ENCODE results near the gene EHD4.

Gene EHD4

DNA sequence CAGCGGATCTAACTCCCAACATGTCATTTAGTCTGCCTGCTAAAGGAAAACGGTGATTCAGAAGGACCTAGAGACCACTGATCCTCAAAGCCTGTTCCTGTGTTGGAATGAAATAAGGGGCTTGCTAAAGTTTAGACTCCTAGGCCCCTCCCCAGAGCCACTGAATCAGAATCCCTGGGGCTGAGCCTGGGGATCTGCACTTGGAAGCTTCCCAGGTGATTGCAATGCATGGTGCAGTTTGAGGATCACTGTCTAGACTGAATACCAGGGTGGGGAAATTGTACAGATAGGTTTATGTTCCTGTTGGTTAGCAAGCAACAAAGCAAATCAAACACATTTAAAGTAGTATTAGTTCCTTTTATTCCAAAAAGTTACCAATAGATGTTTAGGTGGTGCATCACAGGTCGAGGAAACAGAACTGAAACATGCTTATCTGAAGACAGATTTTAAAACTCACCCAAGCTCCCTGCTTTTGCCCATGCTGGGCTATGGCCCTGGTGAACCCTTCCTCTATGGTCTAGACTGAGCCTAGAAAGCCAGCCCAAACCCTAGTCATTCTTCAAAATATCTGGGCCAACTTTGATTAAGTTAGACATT, 48.9 kb downstream of the EHD4 start:
- peak overlapping the region; percentile 60 for H3K27ac Mint-ChIP-seq

GRCh38 chr15:41922353-41922752, 50.0 kb downstream of the EHD4 start:
- H3K27ac Mint-ChIP-seq: peak overlapping the region; percentile 60
- no peak for ATAC-seq (ENCODE audit: low read depth)
- H3K4me1 Mint-ChIP-seq: peaks cover 15% of the 10 kb centered on the region
- H3K36me3 Mint-ChIP-seq: peaks cover 5% of the 10 kb centered on the region
- no peak overlapping the region for H3K4me3 Mint-ChIP-seq
- DNase-seq (ENCODE audit: low spot score in 2 of 2): no peak
- no peaks in the 10 kb centered on the region for H3K27me3 Mint-ChIP-seq
- H3K9me3 Mint-ChIP-seq: no peaks in the 10 kb centered on the region

More for the DNA sequence above, 48.9 kb downstream of the EHD4 start:
- Mint-ChIP-seq H3K9me3 (no peaks in the 10 kb centered on the region), H3K4me3 (no peak overlapping the region), H3K36me3 (peaks cover 5% of the 10 kb centered on the region), H3K27me3 (no peaks in the 10 kb centered on the region), H3K4me1 (peaks cover 22% of the 10 kb centered on the region)
- ATAC-seq (ENCODE audit: low read depth) (peak; percentile 56), DNase-seq (ENCODE audit: low spot score in 2 of 2) (no peak)

DNA sequence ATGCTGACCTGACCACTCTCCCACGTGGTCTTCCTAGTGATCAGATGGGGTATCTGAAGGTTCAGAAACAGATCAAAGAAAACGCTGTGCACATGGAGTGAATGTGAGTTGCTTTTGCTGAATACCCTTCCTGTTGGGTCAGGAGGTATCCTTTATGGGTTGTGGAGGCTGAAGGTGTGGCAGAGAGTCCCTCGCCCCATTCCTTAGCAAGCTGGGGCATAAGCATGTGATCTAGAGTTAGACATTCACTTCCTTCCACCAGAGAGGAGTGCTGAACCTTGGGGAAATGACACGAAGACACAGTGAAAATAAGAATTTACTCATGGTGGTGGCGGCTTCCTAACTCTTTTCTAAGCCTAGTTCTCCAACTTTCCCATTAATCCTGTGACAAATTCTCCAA, 50.7 kb downstream of the EHD4 start:
- DNase-seq (ENCODE audit: low spot score in 2 of 2) (no peak), ATAC-seq (ENCODE audit: low read depth) (no peak)
- Mint-ChIP-seq H3K27me3 (no peaks in the 10 kb centered on the region), H3K36me3 (peaks cover 5% of the 10 kb centered on the region), H3K27ac (peak overlapping the region; percentile 57), H3K4me3 (no peak overlapping the region), H3K4me1 (peaks cover 9% of the 10 kb centered on the region), H3K9me3 (no peaks in the 10 kb centered on the region)

- Mint-ChIP-seq H3K27me3 (no peaks in the 10 kb centered on the region), H3K4me3 (no peak overlapping the region), H3K4me1 (peaks cover 4% of the 10 kb centered on the region), H3K36me3 (peaks cover 7% of the 10 kb centered on the region), H3K27ac (peak overlapping the region; percentile 57), H3K9me3 (no peaks in the 10 kb centered on the region)
- DNase-seq (ENCODE audit: low spot score in 2 of 2): no peak
- ATAC-seq (ENCODE audit: low read depth): no peak
Observed at GRCh38 chr15:41921167-41921566, 51.2 kb downstream of the EHD4 start.

DNA sequence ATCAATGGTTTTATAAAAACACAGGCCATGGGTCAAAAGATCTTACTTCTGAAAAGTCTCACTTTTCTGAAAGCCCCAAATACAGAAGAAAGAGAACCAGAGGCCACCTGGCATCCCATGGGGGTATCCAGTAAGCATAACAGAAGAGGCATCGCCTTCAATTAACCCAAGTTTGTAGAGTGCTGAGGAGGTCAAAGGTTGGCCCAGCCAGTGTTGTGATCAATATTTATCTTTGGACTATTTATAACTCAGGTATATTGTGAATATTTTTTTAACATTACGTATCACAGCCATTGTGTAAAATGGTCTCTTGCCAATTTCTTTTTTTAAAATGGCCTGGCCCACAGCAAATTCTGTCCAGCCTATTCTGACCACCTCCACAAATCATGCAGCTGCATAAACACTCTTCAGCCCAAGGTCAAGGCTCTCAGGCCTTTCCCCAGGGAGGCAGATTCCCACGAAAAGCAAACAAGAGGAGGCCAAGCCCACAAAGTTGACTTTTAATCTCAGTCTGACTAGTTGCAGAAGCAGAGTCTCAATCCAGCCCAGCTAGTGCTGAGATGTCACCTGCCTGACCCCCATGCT, 52.3 kb downstream of the EHD4 start:
- Mint-ChIP-seq H3K4me1 (peaks cover 4% of the 10 kb centered on the region), H3K4me3 (no peak overlapping the region), H3K27me3 (no peaks in the 10 kb centered on the region), H3K9me3 (no peaks in the 10 kb centered on the region), H3K36me3 (peaks cover 7% of the 10 kb centered on the region), H3K27ac (no peak overlapping the region)
- ATAC-seq (ENCODE audit: low read depth) (no peak), DNase-seq (ENCODE audit: low spot score in 2 of 2) (no peak)

- Mint-ChIP-seq H3K4me3 (no peak overlapping the region), H3K9me3 (no peaks in the 10 kb centered on the region), H3K27ac (no peak overlapping the region), H3K36me3 (peaks cover 7% of the 10 kb centered on the region), H3K4me1 (peaks cover 4% of the 10 kb centered on the region), H3K27me3 (no peaks in the 10 kb centered on the region)
- DNase-seq (ENCODE audit: low spot score in 2 of 2) (no peak), ATAC-seq (ENCODE audit: low read depth) (no peak)
Observed at GRCh38 chr15:41919201-41919820, 53.0 kb downstream of the EHD4 start.

GRCh38 chr15:41918506-41919126, 53.7 kb downstream of the EHD4 start:
- Mint-ChIP-seq H3K9me3 (no peaks in the 10 kb centered on the region), H3K27ac (no peak overlapping the region), H3K4me3 (no peak overlapping the region), H3K27me3 (no peaks in the 10 kb centered on the region), H3K36me3 (peaks cover 7% of the 10 kb centered on the region), H3K4me1 (peaks cover 2% of the 10 kb centered on the region)
- DNase-seq (ENCODE audit: low spot score in 2 of 2) (no peak), ATAC-seq (ENCODE audit: low read depth) (no peak)

DNA sequence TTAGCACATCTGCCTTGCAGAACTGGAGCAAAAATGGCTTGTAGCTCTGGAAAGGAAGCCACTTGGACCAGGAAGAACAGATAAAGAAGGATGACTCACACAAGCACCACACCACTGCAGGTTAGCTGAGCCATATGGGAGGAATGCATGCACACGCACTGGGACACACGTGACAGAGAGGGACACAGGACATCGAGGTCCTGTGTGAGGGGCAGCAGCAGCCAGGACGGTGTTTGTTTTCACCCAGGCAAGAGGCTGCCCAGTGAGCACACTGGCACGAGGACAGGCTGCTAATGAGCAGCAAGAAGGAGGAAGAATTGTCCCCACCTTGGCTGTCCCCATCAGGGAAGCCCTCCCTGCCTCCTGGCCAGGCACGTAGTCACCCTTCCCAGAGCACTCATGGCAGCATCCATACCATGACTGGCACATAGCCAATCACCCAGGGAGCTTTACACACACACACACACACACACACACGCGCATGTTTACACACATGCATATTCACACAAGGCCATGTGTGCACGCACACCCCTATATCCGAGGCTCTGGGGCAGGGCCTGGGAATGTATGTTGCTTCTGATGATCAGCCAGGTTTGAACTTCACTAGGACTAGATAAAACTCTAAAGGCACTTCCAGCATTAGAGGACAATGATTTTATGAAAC, 54.5 kb downstream of the EHD4 start:
- Mint-ChIP-seq H3K27ac (no peak overlapping the region), H3K9me3 (no peaks in the 10 kb centered on the region), H3K27me3 (no peaks in the 10 kb centered on the region), H3K4me3 (no peak overlapping the region), H3K4me1 (no peaks in the 10 kb centered on the region), H3K36me3 (peaks cover 7% of the 10 kb centered on the region)
- ATAC-seq (ENCODE audit: low read depth): no peak
- no peak for DNase-seq (ENCODE audit: low spot score in 2 of 2)

DNA sequence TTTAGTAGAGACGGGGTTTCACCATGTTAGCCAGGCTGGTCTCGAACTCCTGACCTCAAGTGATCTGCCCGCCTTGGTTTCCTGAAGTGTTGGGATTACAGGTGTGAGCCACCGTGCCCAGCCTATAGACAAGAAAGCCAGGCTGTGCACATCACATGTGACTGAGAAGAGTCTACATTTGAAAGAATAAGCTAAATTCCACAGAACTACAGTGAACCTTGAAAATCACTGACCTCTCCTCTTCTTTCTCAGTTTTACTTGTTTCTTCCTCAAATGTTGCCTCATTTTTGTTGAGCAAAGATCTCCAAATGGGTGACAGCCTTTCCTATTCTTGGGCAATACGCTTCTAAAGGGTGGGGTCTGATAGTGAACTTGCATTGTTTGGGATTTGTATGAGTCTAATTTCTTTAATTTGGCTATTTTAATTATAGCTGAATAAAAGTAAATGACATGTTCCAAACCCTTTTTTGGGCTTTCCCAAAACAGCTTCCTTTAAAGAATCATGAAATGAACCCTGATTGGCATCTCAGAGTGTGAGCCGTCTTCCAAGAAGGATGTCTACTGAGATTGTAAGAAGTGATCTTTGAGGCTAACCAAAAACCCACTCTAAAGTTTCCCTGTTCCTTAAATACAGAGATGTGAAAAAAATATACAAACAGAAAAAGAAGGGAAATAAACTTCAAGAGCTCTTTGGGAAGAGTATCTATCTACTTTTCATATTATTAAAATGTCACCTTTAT, 56.9 kb downstream of the EHD4 start:
- DNase-seq (ENCODE audit: low spot score in 2 of 2) (no peak), ATAC-seq (ENCODE audit: low read depth) (no peak)
- no peaks in the 10 kb centered on the region for H3K27me3 Mint-ChIP-seq
- H3K27ac Mint-ChIP-seq: no peak overlapping the region
- no peak overlapping the region for H3K4me3 Mint-ChIP-seq
- peaks cover 4% of the 10 kb centered on the region for H3K36me3 Mint-ChIP-seq
- H3K4me1 Mint-ChIP-seq: no peaks in the 10 kb centered on the region
- H3K9me3 Mint-ChIP-seq: no peaks in the 10 kb centered on the region

GRCh38 chr15:41914411-41914810, 57.9 kb downstream of the EHD4 start:
- ATAC-seq (ENCODE audit: low read depth) (no peak), DNase-seq (ENCODE audit: low spot score in 2 of 2) (no peak)
- H3K4me3 Mint-ChIP-seq: no peak overlapping the region
- peaks cover 8% of the 10 kb centered on the region for H3K36me3 Mint-ChIP-seq
- H3K27me3 Mint-ChIP-seq: no peaks in the 10 kb centered on the region
- no peaks in the 10 kb centered on the region for H3K9me3 Mint-ChIP-seq
- H3K4me1 Mint-ChIP-seq: peaks cover 3% of the 10 kb centered on the region
- no peak overlapping the region for H3K27ac Mint-ChIP-seq

- no peak overlapping the region for H3K27ac Mint-ChIP-seq
- no peak for ATAC-seq (ENCODE audit: low read depth)
Observed at GRCh38 chr15:41913256-41913655, 59.1 kb downstream of the EHD4 start.

DNA sequence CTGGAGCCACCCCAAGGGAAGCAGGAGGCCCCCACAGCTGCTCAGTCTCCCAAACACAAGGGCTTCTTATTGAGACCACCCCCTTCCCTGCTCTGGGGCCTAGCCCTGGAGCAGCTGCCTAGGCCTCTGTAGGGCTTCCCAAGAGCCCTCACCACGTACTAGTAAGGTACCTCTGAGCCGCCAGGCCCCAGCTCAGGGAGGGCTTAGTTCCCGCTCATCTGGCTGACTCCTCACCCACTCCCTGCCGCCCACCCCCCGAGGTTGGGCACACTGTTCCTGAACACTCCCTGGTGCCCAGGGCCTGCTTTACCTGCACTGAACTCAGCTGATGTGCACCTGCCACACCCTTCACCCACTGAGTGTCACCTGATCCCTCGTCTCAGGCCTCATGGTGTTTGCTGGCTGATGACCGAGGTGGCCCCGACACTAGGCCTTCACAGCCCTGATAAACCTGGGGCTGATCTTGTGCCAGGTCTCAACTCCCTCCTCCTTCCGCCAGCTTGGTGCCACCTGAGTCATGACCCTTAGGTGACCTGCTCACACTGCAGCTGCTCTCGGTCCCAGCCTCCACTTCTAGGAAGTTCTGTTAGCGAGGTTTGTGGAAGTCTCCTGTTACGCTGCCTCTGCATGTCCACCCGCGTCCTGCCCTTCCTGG, 60.5 kb downstream of the EHD4 start:
- Mint-ChIP-seq H3K27me3 (no peaks in the 10 kb centered on the region), H3K36me3 (peaks cover 15% of the 10 kb centered on the region), H3K4me3 (no peak overlapping the region), H3K4me1 (peaks cover 3% of the 10 kb centered on the region), H3K9me3 (no peaks in the 10 kb centered on the region), H3K27ac (no peak overlapping the region)
- DNase-seq (ENCODE audit: low spot score in 2 of 2) (no peak), ATAC-seq (ENCODE audit: low read depth) (no peak)

More at GRCh38 chr15:41913256-41913655, 59.1 kb downstream of the EHD4 start:
- no peak for DNase-seq (ENCODE audit: low spot score in 2 of 2)
- H3K27me3 Mint-ChIP-seq: no peaks in the 10 kb centered on the region
- H3K4me3 Mint-ChIP-seq: no peak overlapping the region
- H3K4me1 Mint-ChIP-seq: peaks cover 3% of the 10 kb centered on the region
- no peaks in the 10 kb centered on the region for H3K9me3 Mint-ChIP-seq
- H3K36me3 Mint-ChIP-seq: peaks cover 7% of the 10 kb centered on the region

GRCh38 chr15:41908736-41909461, 63.5 kb downstream of the EHD4 start:
- Mint-ChIP-seq H3K27ac (no peak overlapping the region), H3K4me1 (peaks cover 9% of the 10 kb centered on the region), H3K27me3 (no peaks in the 10 kb centered on the region), H3K9me3 (peaks cover 4% of the 10 kb centered on the region), H3K36me3 (peaks cover 19% of the 10 kb centered on the region), H3K4me3 (no peak overlapping the region)
- DNase-seq (ENCODE audit: low spot score in 2 of 2) (no peak), ATAC-seq (ENCODE audit: low read depth) (no peak)
